Thymus (tissue), 11 donors: ENCODE results near the gene ADGRA1. TPM values are rescaled to one million over a fixed set of nuclear protein-coding genes. Genes with fewer than 3 reads are reported as not detected.

Experiments used
- DNase-seq, 9 donors: peaks; one replicate each; pipeline ENCODE4 v3.0.0-alpha.2; 2013; ENCODE audit warnings: low spot score in 9 of 9, low read depth in 6 of 9, missing footprints in 1 of 9
- H3K27ac ChIP-seq, 2 donors: one replicate each; pipeline ENCODE4 v1.5.1; 2013; ENCODE audit warnings: control low read depth in 1 of 2, low read depth in 1 of 2, low read length in 1 of 2, mild to moderate bottlenecking in 1 of 2, moderate library complexity in 1 of 2
- H3K27me3 ChIP-seq, 2 donors: one replicate each; pipeline ENCODE4 v1.5.1; 2013; ENCODE audit warnings: low read length in 1 of 2; ENCODE audit not compliant: control insufficient read depth in 2 of 2, insufficient read depth in 1 of 2
- H3K36me3 ChIP-seq, 2 donors: one replicate each; pipeline ENCODE4 v1.5.1; 2013; ENCODE audit warnings: low read length in 1 of 2, mild to moderate bottlenecking in 1 of 2, moderate library complexity in 1 of 2; ENCODE audit not compliant: control insufficient read depth in 2 of 2, insufficient read depth in 2 of 2
- H3K4me1 ChIP-seq, 2 donors: one replicate each; pipeline ENCODE4 v1.5.1; 2013; ENCODE audit warnings: low read length in 2 of 2; ENCODE audit not compliant: control insufficient read depth in 2 of 2, insufficient read depth in 2 of 2
- H3K4me3 ChIP-seq, 2 donors: one replicate each; pipeline ENCODE4 v1.5.1; 2013; ENCODE audit warnings: low read length in 2 of 2, control low read depth in 1 of 2, mild to moderate bottlenecking in 1 of 2
- H3K9me3 ChIP-seq, 2 donors: one replicate each; pipeline ENCODE4 v1.5.1; 2013; ENCODE audit warnings: low read length in 1 of 2, mild to moderate bottlenecking in 1 of 2; ENCODE audit not compliant: control insufficient read depth in 2 of 2, insufficient read depth in 1 of 2
- WGBS: extraction: QIAGEN DNeasy Blood & Tissue Kit; methylation state at CpG from one replicate; pipeline ENCODE4 v1.1.7; 2013; 5-methylcytosine and 5-hydroxymethylcytosine counted together
- polyA plus RNA-seq: library from polyadenylated mRNA; stranded (reverse); fragments of 200-250 nt; gene quantifications from one replicate; pipeline ENCODE4 v1.2.3, GENCODE V29; 2013
- total RNA-seq: library from RNA; stranded (reverse); fragments of 120-200 nt; gene quantifications from one replicate; pipeline ENCODE4 v1.2.4, GENCODE V29; 2013
- donor health status: healthy.

The ADGRA1 gene
- total and polyA plus RNA-seq, 2 donors: 0.02 TPM; not detected in 1

GRCh38 chr10:133102415-133103095 lies 14.8 kb downstream of the ADGRA1 start:
- 93% methylated on average over 29 of the region's 29 CpGs for WGBS
- Histone ChIP-seq H3K27me3 (peaks cover 0 to 35% of the 10 kb centered on the region in 2 donors), H3K36me3 (no peaks in the 10 kb centered on the region)

GRCh38 chr10:133103311-133103910 lies 15.7 kb downstream of the ADGRA1 start:
- WGBS: 93% methylated on average over 24 of the region's 24 CpGs
- no peak overlapping the region for H3K27ac ChIP-seq
- DNase-seq: no peak
- peaks cover 1 to 24% of the 10 kb centered on the region in 2 donors for H3K9me3 ChIP-seq
- no peak overlapping the region for H3K4me3 ChIP-seq
- no peaks in the 10 kb centered on the region for H3K36me3 ChIP-seq
- H3K4me1 ChIP-seq: no peaks in the 10 kb centered on the region
- peaks cover 0 to 35% of the 10 kb centered on the region in 2 donors for H3K27me3 ChIP-seq

More at GRCh38 chr10:133102415-133103095, 14.8 kb downstream of the ADGRA1 start:
- Histone ChIP-seq H3K27ac (no peak overlapping the region), H3K4me1 (no peaks in the 10 kb centered on the region), H3K4me3 (no peak overlapping the region), H3K9me3 (peaks cover 0 to 15% of the 10 kb centered on the region in 2 donors)
- no peak for DNase-seq

GRCh38 chr10:133104068-133104962 lies 16.6 kb downstream of the ADGRA1 start:
- H3K27ac ChIP-seq: no peak overlapping the region
- 33% methylated on average over 40 of the region's 40 CpGs for WGBS
- no peaks in the 10 kb centered on the region for H3K4me1 ChIP-seq
- no peak overlapping the region for H3K4me3 ChIP-seq
- DNase-seq: no peak
- H3K36me3 ChIP-seq: no peaks in the 10 kb centered on the region
- peaks cover 0 to 35% of the 10 kb centered on the region in 2 donors for H3K27me3 ChIP-seq
- H3K9me3 ChIP-seq: peaks cover 1 to 32% of the 10 kb centered on the region in 2 donors

- H3K27me3 ChIP-seq: peaks cover 0 to 31% of the 10 kb centered on the region in 2 donors
- WGBS: 92% methylated on average over 30 of the region's 30 CpGs
- no peak overlapping the region for H3K4me3 ChIP-seq
- peaks cover 1 to 39% of the 10 kb centered on the region in 2 donors for H3K9me3 ChIP-seq
- no peak overlapping the region for H3K27ac ChIP-seq
- H3K4me1 ChIP-seq: no peaks in the 10 kb centered on the region
- H3K36me3 ChIP-seq: no peaks in the 10 kb centered on the region
- no peak for DNase-seq
Measured at GRCh38 chr10:133104963-133105640, 17.4 kb downstream of the ADGRA1 start.

- Histone ChIP-seq H3K27me3 (peaks cover 0 to 25% of the 10 kb centered on the region in 2 donors), H3K4me1 (no peaks in the 10 kb centered on the region), H3K36me3 (no peaks in the 10 kb centered on the region), H3K9me3 (peaks cover 1 to 42% of the 10 kb centered on the region in 2 donors), H3K27ac (no peak overlapping the region), H3K4me3 (no peak overlapping the region)
- DNase-seq: no peak
- WGBS: 94% methylated on average over 19 of the region's 19 CpGs
Measured at GRCh38 chr10:133105686-133106390, 18.1 kb downstream of the ADGRA1 start.

GRCh38 chr10:133106516-133106915 lies 18.8 kb downstream of the ADGRA1 start:
- H3K36me3 ChIP-seq: no peaks in the 10 kb centered on the region

GRCh38 chr10:133107442-133107841 lies 19.7 kb downstream of the ADGRA1 start:
- no peak overlapping the region for H3K4me3 ChIP-seq
- WGBS: 82% methylated on average over 1 of the region's 1 CpG
- peaks cover 3 to 52% of the 10 kb centered on the region in 2 donors for H3K9me3 ChIP-seq
- peaks cover 0 to 15% of the 10 kb centered on the region in 2 donors for H3K27me3 ChIP-seq
- DNase-seq: no peak
- H3K36me3 ChIP-seq: no peaks in the 10 kb centered on the region
- H3K4me1 ChIP-seq: no peaks in the 10 kb centered on the region
- H3K27ac ChIP-seq: no peak overlapping the region

More at GRCh38 chr10:133106516-133106915, 18.8 kb downstream of the ADGRA1 start:
- no peak overlapping the region for H3K4me3 ChIP-seq
- DNase-seq: no peak
- H3K4me1 ChIP-seq: no peaks in the 10 kb centered on the region
- H3K9me3 ChIP-seq: peaks cover 1 to 44% of the 10 kb centered on the region in 2 donors
- WGBS: 95% methylated on average over 18 of the region's 18 CpGs
- H3K27ac ChIP-seq: no peak overlapping the region
- H3K27me3 ChIP-seq: peaks cover 0 to 18% of the 10 kb centered on the region in 2 donors

GRCh38 chr10:133109711-133110110 lies 22.0 kb downstream of the ADGRA1 start:
- DNase-seq: no peak
- no peaks in the 10 kb centered on the region for H3K4me1 ChIP-seq
- no peak overlapping the region for H3K4me3 ChIP-seq
- H3K36me3 ChIP-seq: no peaks in the 10 kb centered on the region
- H3K27me3 ChIP-seq: peaks cover 0 to 6% of the 10 kb centered on the region in 2 donors
- peaks cover 7 to 74% of the 10 kb centered on the region in 2 donors for H3K9me3 ChIP-seq
- H3K27ac ChIP-seq: no peak overlapping the region
- 78% methylated on average over 11 of the region's 11 CpGs for WGBS
